ENCODE results near the gene ZNF423. TPM values are rescaled to one million over a fixed set of nuclear protein-coding genes. Genes with fewer than 3 reads are reported as not detected.

The ZNF423 gene
- polyA plus RNA-seq, 5 donors, result 20.1 to 29.9 (median 23.1) TPM

DNA sequence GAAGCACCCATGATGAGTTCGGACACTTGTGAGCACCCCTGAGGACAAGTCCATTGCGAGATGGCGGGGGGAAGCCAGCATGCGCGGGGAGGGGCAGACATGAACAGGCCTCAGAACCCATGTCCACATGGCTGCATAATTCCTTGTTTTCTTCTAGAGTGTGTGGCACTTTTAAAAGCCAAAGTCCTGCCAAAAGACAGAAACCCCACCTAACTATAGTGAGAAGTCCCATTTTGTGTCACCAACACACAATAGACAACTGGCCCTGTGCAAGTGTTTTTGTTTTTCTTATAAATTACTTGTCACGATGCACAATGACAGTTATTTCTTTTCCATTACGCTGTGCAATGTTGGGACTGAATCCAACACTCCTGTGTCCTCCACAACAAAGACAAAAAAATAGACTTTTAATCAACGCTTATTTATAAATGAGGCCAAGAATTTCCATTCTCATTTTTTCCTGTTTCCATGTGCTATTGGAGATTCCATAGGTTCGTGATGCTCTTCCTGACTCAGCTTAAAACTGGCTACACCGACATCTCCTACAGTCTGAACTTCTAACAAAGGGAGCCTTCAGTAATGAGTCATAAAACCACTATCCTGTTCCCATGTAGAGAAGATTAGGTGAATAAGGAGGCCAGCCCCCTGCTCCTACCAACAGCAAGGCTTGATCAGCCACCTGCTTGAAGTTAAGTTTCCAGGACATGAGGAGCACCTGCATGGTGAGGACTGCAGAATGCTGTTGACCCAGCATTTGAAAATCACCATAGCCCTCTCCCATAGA is 98.9 kb downstream of the ZNF423 start:
- DNase-seq, result no peak

DNA sequence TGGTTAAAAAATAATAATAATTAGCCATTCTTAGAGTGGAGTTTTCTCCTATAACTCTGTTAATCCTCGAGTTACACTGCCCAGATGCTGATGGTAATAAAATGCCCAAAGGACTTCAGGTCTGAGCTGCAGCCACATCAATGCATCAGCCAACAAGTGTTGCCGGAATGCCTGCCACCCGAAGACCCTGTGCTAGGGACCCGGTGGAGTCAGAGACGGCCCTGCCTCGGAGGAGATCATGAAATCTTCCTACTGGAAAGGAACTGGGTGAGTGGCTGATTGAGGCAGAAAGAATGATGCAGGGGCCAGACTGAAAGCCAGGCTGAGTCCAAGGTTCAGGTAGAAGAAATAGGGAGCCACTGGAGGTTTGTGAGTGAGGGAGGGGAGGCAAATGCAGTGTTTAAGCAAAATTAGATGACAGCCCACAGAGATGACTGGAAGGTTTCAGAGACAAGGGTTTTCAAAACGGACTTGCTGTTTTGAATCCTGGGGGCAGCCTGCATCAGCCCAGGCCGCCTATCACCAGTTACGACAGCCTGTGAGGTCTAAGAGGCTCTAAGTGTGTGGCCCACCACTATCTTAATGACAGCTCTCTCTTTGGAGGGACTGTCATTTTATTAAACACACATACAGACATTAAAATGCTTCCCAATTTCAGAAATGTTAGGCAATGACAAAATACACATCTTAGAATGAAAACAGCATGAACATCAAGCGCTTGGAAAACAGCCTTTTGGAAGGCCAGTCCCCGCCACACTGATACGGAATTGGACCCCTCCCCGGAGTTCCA is 100.0 kb downstream of the ZNF423 start:
- DNase-seq, result no peak

DNA sequence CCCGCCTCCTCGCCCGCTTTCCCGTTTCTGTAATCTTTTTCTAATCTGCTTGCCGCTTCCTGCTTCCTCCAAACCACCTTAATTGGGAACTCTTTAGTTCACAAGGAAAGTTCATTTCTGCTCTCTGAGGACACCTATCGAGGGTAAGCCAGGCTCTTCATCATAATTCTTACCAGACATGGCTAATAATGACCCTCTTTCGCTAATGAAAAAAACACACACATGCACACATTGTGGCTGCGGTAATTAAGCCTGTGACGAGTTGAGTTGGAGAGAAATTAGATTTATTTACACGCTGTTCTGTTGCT is 100.6 kb downstream of the ZNF423 start:
- DNase-seq, result no peak

DNA sequence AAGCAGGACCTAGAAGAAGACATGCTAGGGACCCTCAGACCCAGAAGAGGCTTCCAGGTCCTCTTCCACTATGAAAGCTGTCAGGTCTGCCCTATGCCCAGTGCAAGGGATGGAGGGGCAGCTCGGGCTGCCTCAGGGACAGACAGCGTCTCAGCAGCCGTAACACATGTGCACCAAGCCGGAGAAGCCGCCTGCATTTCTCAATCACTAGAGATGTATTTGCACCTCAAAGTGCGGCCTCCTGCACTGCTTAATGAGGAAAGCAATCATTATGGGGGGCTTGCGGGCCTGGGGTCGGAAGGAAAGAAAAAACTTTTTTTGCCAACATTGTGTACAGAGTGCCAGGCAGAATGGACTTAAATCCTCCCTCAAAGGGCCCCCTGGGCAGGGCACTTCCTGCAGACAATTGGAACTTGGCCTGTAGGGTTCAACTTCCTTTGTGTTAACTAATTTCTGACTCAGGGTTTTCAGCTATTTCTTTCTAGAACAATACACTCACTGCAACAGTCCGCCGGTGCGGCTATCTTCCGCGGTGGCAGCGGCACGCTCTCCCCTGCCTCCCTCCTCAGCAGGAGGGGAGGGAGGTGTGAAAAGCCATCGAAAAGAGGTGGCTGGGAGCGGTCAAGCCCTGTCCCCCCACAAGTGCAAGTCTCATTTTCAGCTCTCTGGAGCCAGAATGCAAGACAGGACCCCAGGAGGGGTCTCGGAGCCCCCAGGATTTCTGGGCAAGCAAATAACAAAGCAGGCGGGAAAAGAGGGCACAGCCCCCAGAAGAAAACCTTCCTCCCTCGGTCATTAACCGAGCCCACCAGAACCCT is 101.2 kb downstream of the ZNF423 start:
- DNase-seq, result no peak

DNA sequence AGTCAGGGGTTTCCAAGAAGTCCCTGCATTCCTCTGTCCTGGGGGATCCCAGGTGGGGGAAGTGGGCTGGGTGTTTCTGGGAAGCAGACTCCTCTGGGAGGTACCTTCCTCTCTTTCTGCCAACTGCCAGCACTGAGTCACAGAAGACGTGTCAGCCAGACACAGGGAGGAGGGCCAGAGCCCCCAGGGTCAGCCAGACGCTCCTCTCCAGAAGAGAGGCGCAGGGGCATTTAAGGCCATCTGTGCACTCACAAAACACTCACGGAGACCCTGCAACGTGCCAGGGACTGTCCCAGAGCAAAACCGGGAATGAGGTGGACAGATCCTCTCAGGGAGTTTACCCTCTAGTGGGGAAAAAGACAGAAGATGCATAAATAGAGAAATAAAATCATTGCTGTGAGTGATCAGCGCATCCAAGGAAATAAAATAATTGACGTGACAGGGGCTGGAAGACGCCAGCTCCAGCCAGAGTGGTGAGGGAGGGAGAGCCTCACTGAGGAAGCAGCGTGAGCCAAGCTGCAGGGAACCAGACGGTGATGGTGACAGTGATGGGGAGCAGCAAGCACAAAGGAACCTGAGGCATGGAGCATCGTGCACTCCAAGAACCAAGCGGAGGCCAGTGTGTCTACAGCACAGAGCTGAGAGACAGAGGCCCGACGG is 105.4 kb downstream of the ZNF423 start:
- no peak for DNase-seq

DNA sequence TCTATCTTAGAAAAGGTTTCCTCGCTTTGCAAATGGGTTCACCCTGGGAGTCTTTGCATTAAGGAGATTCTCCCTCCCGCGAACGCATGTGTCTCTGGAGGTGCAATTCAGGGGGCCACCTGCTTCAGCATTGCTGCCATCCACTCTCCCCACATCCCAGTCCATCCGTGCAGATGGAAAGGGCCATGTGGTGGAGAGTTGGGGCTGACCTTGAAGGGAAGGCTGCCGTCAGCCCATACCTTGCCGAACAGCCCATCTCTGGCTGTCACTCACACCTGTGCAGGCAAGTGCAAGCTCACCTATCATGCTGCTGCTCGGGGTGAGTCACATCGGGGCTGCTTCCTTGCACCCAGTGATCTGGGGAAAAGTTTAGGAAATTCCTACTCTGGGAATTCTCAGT is 106.1 kb downstream of the ZNF423 start:
- no peak for DNase-seq

DNA sequence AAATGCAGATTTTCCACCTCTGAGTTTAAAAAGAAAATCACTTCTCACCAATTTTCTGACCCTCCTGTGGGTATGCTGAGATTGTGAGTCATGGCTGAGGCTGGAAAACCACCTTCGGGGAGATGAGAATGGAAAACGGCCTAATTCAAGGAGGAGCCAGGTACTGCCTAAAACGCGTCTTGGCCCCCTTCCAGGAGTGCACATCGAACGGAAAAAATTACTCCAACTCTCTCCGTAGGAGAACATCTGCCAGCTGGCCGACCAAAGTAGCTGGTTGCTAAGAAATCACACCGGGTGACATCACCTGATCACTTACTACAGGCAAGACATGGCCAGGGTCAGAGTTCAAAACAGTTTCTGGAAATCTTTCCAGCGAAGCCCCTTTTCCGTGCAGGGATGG is 107.6 kb downstream of the ZNF423 start:
- no peak for DNase-seq

DNA sequence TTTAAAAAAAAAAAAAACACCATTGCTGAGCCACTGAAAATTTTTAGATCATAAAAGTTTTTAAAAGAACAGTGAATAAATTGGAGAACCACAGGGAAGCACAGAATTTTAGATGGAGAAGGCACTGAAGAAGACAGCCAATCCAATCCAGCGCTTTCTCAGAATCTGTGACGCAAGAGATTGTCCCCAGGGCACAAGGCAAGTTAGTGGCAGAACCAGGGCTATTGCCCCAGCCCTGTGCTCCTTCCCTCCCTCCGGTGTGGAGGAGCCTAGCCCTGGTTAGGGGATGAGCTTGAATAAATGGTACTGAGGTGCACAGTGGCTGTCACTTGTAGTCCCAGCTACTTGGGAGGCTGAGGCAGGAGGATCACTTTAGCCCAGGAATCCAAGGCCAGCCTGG is 108.3 kb downstream of the ZNF423 start:
- no peak for DNase-seq

DNA sequence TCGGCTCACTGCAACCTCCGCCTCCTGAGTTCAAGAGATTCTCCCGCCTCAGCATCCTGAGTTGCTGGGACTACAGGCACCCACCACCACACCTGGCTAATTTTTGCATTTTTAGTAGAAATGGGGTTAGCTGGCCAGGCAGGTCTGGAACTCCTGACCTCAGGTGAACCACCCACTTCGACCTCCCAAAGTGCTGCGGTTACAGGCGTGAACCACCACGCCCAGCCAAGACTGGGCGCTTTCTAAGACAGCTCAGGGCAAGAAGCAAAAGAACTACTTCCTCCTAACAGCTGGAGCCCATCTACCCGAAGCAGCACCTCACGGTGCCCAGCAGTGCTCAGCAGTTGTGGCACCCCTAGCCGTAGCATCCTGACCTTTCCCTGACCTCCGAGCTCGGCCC is 109.4 kb downstream of the ZNF423 start:
- DNase-seq, result no peak

DNA sequence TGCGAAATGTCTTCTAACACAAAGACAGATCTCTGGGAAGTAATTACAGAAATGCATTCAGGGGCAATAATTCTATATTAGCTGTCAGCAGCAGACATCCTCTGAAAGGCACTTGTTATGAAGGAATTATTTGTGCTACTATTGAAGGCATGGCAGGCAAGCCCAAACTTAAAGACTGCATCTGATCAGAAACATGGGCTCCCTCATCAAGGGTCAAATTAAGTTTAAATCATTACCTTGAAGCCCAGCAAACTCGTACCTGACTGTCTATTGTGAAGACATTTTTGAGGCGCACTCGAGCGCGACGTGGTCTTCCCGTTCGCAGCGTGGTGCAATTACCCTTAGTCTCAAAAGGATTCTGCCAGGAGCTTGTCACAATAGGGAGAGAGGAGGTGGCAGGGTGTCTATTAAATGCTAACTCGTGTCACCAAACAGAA is 110.6 kb downstream of the ZNF423 start:
- no peak for DNase-seq

DNA sequence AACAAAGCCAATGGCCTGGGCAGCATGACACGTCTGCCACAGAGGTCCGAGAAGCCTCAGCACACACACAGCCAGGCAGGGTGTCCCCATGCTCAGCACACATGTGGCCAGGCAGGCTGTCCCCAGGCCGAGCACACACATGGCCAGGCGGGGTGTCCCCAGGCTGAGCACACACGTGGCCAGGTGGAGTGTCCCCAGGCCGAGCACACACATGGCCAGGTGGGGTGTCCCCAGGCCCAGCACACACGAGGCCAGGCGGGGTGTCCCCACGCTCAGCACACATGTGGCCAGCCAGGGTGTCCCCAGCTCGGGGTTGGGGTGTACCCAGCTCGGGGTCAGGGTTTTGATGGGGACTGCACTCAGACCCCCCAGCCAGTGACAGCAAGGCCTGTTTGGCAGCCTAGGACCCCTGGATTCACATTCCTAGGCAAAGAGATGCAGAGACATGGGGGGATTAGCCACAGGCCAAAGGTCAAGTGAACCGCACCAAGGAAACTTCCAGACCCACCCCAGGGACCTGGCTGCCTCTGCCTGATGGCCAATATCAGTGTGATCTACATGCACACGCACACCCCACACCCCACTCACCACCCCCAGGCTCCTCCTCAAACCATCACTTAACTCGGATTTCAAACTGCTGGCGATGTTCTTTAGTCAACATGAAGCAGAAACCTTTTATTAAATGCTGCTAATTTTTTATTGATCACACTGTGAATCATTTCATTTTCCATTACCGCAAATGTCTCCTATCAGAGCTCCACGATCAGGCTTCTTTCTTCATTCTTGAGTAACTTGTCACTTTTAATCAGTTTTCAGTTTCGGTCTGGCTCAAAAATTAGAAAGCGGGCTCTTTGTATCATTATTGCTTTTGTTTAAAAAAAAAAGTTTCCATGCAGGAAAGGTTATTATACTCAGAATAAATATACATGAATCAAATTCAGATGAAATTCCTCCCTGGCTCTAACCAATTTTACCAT is 111.4 kb downstream of the ZNF423 start:
- DNase-seq, result no peak

DNA sequence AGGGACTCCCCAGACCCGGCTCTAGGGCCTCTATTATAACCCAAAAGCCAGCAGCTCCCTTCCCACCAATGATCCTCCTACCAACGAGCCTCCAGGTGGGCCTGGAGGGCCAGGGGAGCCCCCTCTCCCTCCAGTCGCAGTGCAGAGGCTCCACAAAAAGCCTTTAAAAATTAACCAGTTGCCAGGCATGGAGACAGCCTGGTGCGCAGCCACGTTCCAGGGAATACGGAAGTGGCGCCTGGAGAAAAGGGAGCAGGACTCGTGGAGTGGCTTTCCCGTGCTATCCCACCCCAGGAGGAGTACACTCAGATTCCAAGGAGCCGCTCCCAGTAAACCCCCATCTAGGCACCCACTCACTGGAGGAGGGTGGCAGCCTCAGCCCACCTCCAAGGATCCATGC is 112.3 kb downstream of the ZNF423 start:
- DNase-seq, result no peak

DNA sequence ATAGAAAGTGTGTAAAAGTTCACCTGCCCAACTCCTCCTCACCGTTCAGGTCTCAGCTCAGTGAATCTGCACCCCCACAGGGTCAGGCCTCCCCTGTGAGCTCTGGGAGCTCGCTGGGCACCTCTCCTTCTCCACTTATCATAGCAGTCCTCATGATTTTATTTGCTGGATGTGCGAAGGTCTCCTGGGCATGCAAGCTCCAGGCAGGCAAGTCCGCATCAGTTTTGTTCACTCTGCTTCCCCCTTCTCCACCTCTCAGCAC is 112.8 kb downstream of the ZNF423 start:
- DNase-seq, result no peak

DNA sequence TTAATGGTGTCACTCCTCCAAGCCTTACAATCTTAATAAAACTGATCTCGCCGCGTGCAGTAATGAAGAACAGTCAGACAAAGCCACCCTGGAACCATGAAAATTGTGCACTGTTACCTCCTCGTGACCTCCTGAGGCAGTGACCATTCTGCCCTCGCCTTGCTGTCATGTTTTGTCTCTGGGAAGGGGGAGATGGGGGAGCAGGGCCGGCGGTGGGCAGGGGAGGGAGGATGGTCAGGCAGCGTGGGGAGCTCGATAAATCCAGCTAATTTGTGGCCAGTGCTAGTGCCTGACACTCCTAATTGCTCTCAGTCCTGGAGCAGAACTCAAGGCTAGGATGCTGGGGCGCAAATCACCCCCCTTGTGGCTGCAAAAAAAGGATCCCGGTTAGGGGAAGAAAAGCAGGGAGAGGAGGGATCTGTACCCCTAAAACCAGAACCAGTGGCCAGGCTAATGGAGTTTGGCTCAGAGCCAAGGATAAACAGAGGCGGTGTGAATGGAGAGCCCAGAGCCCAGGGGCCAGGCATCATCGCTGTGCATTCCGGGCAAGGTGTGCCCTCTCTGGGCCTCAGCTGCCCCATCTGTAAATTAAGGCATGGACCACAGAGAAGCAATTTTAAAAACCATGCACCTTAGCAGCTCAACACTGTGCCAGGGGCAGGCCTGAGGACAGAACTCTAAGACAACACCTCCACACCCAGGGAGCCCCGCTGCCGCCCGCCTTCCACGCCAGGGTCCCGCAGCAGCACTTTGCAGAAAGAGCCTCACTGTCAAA is 113.3 kb downstream of the ZNF423 start:
- DNase-seq, result no peak

DNA sequence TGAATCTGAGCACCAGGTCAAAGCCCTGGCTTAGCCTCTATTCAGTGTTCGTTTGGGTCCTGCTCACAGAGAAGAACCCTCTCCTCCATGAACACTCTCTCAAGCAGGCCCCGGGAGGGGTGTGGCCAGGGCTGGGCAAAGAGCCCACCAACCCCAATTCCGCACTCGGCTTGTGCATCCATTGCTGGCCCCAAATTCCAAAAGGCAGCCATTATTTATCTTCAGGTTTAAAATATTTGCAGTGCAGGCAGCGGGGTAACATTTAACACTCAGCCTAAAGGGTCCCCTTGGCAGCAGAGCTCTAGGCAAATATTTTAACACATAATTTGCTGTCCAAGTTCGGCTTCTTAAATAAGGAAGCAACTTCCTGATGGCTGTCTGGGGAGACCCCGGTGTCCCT is 115.7 kb downstream of the ZNF423 start:
- DNase-seq, result peak in 1 of 2 donors; percentile 68

DNA sequence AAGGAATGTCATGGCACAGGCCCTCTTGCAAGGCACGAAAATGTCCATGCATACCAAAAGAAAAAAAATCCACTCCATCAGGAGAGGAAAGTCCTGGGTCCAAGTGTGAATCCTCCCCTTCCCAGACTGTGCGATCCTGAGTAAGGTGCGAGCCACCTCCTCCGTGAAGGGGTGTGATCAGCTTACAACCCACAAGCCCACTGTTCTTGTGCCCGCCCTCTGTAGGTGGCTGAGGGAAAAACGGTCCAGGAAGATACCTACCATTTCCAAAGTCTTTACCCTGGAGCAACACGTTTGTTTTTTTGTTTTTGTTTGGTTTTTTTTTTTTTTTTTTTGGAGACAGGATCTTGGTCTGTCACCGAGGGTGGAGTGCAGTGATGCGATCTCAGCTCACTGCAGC is 116.5 kb downstream of the ZNF423 start:
- no peak for DNase-seq

DNA sequence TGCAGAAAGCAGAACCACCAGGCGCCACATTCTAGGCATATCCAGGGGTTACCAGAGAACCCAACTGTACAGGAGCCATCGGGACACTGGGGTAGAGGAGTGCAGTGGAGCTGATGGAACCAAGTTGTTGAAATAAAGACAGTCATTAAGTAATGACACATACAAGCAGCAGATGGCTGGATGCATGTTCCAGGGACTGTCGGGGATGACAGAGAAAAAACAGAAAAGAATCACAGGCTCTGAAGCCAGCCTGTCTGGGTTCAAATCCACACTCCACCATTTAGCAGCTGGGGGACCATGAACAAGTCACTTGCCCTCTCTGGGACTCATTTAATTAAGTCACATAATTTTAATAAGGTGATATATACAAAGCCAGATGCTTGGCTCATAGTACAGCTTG is 117.1 kb downstream of the ZNF423 start:
- no peak for DNase-seq

DNA sequence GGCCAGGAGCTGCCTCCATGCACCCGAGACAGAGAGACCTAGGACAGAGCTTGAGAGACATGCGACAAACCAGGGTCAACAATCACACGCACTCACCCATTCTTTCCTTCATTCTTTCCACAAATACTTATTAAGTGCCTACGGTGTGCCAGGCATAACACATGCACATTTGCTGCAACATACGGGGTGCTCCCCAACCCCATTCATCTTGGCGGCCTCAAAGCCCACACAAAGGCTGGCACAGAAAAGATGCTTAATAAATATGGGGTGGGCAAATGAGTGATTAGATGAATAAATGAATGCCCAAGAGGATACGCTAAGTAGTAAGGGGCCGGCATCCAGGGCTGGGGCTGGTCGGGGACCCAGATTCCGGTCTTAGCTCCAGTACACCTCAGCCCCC is 117.9 kb downstream of the ZNF423 start:
- DNase-seq, result no peak

DNA sequence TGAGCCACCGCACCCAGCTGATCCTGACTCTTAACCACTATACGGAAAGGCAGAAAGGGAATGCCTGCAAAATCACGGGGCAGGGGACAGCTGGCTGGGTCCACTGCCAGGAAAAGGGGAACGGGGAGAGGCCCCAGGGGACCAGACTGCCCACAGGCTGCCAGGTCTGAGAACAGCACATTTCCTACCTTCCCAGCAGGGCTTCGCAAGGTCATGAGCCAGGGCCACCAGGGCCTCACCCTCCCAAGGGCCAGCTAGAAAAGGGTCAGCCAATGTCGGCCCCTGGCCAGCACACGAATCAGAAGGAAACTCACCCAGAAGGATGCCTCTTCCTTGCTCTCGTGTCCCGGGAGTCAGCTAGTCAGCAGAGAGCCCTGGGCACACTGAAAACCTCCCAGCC is 118.4 kb downstream of the ZNF423 start:
- DNase-seq, result no peak

DNA sequence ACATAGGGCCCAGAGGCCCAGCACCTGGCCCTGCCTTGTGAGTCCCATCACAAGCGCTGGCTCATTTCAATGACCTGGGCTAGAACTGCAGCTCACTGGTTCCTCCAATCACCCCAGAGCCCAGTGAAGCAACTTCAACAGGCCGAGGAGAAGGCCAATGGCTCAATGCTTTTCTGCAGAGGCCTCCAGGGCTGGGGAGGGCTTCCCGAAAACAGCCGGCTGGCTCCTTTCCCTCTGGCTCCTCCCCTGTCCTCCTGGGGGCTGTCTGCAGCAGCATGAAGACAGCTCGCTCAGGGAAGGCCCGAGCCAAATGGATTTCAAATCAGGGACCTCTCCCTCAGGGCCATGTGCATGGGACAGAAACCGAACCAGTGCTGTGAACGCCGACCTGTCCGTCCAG is 121.6 kb downstream of the ZNF423 start:
- DNase-seq, result peak; percentile 76 to 77
